Transverse colon (tissue), 4 donors: ENCODE data around the gene NAT16.

Experiments used
- POLR2A ChIP-seq: fragments of 450-650 bp; IDR thresholded peaks from one replicate; pipeline ENCODE4 v1.6.1; 2016; ENCODE audit warnings: antibody characterized with exemption, mild to moderate bottlenecking, moderate library complexity
- POLR2AphosphoS5 ChIP-seq, 3 donors: sonication (generic); formaldehyde crosslinking; IDR thresholded peaks; one replicate each; pipeline ENCODE4 v1.6.1; 2016; ENCODE audit warnings: antibody characterized with exemption in 3 of 3
- TF ChIP-seq, protein P1 (sequence below), 5 experiments: fragments of 200-600 bp in 3 of 5; fragments of 450-650 bp in 2 of 5; sonication (generic) in 3 of 5; IDR thresholded peaks; 1 replicate in 2 of 5; 2 replicates in 3 of 5; pipeline ENCODE4 v1.5.1; 2016 to 2017; ENCODE audit warnings: antibody characterized with exemption in 5 of 5, inconsistent platforms in 3 of 5, mild to moderate bottlenecking in 2 of 5, moderate library complexity in 1 of 5

DNA sequence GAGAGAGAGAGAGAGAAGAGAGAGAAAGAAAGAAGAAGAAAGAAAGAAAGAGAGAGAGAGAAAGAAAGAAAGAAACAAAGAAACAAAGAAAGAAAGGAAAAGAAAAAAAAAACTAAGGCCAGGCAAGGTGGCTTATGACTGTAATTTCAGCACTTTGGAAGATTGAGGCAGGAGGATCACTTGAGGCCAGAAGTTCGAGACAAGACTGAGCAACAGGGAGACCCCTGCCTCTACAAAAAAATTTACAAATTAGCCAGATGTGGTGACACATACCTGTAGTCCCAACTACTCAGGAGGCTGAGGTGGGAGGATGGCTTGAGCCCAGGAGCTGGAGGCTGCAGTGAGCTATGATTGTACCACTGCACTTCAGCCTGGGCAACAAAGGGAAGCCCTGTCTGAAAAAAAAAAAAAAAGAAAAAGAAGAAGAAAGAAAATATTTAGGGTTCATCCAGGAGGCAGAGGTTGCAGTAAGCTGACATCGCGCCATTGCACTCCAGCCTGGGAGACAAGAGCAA is 50.4 kb downstream of the NAT16 start:
- TF ChIP-seq, protein P1, sequence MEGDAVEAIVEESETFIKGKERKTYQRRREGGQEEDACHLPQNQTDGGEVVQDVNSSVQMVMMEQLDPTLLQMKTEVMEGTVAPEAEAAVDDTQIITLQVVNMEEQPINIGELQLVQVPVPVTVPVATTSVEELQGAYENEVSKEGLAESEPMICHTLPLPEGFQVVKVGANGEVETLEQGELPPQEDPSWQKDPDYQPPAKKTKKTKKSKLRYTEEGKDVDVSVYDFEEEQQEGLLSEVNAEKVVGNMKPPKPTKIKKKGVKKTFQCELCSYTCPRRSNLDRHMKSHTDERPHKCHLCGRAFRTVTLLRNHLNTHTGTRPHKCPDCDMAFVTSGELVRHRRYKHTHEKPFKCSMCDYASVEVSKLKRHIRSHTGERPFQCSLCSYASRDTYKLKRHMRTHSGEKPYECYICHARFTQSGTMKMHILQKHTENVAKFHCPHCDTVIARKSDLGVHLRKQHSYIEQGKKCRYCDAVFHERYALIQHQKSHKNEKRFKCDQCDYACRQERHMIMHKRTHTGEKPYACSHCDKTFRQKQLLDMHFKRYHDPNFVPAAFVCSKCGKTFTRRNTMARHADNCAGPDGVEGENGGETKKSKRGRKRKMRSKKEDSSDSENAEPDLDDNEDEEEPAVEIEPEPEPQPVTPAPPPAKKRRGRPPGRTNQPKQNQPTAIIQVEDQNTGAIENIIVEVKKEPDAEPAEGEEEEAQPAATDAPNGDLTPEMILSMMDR (IDR thresholded peaks at IDR 0.05), result no peak
- no peak for TF ChIP-seq POLR2AphosphoS5 (IDR thresholded peaks at IDR 0.05)
- TF ChIP-seq POLR2A, result no peak
